Hepatocyte (in vitro differentiated cells): ENCODE results near the gene PAM.

ENCODE experiments used
- EZH2 ChIP-seq: fragments of 200-600 bp; sonication (generic); IDR thresholded peaks from 2 replicates; pipeline ENCODE4 v1.6.1; 2016; ENCODE audit warnings: antibody characterized with exemption, mild to moderate bottlenecking, borderline replicate concordance
- EZH2phosphoT487 ChIP-seq: fragments of 200-600 bp; sonication (generic); IDR thresholded peaks from one replicate; pipeline ENCODE4 v1.6.1; 2018; ENCODE audit warnings: antibody characterized with exemption, mild to moderate bottlenecking, low read depth, moderate library complexity; ENCODE audit not compliant: unreplicated experiment, severe bottlenecking
- TF ChIP-seq, protein P1 (sequence below): fragments of 200-600 bp; sonication (generic); IDR thresholded peaks from 2 replicates; pipeline ENCODE4 v1.5.1; 2016; ENCODE audit warnings: antibody characterized with exemption, mild to moderate bottlenecking; ENCODE audit not compliant: poor library complexity

DNA sequence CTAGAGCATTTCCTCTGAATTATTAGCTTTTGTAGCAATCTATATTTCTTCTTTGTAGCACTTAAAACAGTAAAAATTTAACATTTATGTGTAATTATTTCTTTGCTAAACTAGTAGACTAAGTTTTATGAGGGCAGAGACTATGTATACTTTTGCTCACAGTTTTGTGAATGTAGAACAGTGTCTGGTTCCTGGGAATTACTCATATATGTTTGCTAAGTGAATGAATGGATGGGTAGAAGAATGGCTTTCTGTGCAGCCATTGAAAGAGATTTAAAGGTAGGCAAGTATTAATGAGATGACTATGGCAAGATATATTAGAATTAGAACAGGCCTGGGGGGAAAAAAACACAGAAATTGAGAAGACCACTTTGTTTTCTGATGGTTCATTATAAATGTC, 140.1 kb downstream of the PAM start:
- TF ChIP-seq, protein P1, sequence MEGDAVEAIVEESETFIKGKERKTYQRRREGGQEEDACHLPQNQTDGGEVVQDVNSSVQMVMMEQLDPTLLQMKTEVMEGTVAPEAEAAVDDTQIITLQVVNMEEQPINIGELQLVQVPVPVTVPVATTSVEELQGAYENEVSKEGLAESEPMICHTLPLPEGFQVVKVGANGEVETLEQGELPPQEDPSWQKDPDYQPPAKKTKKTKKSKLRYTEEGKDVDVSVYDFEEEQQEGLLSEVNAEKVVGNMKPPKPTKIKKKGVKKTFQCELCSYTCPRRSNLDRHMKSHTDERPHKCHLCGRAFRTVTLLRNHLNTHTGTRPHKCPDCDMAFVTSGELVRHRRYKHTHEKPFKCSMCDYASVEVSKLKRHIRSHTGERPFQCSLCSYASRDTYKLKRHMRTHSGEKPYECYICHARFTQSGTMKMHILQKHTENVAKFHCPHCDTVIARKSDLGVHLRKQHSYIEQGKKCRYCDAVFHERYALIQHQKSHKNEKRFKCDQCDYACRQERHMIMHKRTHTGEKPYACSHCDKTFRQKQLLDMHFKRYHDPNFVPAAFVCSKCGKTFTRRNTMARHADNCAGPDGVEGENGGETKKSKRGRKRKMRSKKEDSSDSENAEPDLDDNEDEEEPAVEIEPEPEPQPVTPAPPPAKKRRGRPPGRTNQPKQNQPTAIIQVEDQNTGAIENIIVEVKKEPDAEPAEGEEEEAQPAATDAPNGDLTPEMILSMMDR = no peak
- TF ChIP-seq EZH2phosphoT487 = no peak
- no peak for TF ChIP-seq EZH2
